GM18526 (cell line): Measurements from ENCODE around the gene PMIS2.

ENCODE experiments used
- POLR2A ChIP-seq: IDR thresholded peaks from 3 replicates; pipeline ENCODE4 v1.6.1; 2011; ENCODE audit not compliant: insufficient read length; ENCODE audit errors: extremely low read depth

Gene PMIS2

GRCh38 chr19:35629332-35629633 lies 43.3 kb downstream of the PMIS2 start:
- no peak for TF ChIP-seq POLR2A

GRCh38 chr19:35633727-35634440 lies 47.9 kb downstream of the PMIS2 start:
- TF ChIP-seq POLR2A, result no peak

GRCh38 chr19:35636651-35637050 lies 50.7 kb downstream of the PMIS2 start:
- TF ChIP-seq POLR2A, result no peak
